LHCN-M2 (cell line): Measurements from ENCODE around the gene MGAT5. TPM values are rescaled to one million over a fixed set of nuclear protein-coding genes. Genes with fewer than 3 reads are reported as not detected.

ENCODE experiments used
- DNase-seq: peaks from one replicate; pipeline ENCODE4 v3.0.0-alpha.2; 2012; ENCODE audit warnings: low read depth
- total RNA-seq: library from RNA; depleted of rRNA; stranded (reverse); fragments of >200 nt; gene quantifications from 2 replicates; pipeline ENCODE4 v1.2.3, GENCODE V29; 2014

MGAT5 gene
- total RNA-seq, 1 experiment from 2014 or later: 33.1 TPM

DNA sequence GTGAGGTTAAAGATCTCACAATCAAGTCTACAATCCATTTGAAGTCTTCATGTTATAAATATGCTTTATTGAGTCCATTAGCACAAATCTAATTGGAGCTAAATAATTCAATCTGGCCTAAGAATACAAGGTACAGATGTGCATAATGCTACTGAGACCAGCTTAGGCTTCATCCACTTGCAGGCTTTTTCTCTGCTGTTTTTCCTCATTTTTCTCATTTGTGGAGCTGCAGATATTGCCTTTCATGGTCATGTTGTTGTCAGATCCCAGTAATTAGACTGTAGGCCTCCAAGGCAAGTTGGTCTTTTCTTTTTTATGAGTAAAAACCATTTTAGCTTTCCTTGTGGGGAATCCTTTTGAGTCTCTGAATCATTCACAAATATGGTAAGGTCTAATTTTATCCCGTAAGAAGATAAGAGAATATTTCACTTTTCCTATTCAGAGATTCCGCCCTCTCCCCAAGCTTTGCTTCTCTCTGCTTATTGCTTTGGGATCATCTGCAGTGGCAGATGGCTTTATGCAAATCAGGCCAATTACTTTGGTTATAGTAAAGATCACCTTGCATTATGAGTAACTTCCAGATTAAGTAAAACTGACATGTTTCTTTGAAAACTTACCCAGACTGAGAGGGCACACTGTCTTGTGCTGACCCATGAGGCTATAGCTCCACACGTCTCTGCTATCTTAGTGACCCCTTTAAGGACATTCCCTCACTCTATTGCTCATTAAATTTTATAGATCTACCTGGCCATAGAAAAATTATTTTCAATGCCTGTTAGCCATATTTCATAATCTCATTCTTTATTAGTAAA, 80.9 kb downstream of the MGAT5 start:
- no peak for DNase-seq

DNA sequence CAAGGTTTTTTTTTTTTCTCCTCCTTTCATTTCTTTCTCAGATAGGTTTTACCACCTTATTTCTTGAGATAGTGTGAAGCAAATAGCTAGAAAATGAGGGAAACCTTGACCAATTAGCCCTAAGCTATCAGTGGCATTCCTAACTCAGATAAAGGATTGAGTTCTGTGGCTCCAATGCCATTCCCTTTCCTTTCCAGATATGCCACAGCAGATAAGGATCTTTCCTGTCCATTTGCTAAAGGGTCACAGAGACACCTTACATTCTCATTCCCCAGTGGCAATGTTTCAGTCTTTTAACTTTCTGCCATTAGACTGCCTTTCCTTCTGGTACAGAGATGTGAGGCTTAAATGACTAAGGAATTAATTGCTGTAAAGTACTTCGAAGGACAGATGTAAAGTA, 81.7 kb downstream of the MGAT5 start:
- no peak for DNase-seq

DNA sequence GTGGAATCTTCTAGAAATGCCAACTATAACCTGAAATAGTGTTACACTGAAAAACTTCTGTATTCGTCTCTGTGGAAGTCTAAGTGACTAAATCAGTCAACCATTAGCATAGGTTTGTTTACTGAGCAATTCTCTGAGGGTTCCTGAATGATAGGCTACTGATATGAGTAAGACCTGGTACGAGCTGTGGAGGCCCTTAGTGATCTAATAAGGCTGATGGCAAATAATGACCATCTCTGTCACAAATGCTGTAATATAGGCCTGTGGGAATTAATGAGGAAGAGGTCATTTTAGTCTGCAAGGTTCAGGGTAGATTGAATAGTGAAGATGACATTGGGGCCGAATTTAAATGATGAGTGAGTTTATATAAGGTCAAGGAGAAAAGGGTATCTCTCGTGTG, 82.5 kb downstream of the MGAT5 start:
- no peak for DNase-seq

DNA sequence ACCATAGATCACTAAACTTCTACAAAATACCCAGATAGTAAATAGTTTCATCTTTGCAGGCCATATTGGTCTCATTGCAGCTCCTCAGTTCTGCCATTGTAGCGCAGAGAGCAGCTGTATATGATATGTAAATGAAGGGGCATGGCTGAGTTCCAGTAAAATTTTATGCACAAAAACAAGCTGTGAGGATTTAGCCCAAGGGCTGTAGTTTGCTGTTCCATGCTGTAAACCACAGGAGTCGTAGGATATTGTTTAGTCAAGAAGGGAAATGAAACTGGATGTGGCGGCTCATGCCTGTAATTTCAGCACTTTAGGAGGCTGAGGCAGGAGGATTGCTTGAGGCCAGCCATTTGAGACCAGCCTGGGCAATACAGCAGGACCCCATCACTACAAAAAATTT, 83.0 kb downstream of the MGAT5 start:
- no peak for DNase-seq

DNA sequence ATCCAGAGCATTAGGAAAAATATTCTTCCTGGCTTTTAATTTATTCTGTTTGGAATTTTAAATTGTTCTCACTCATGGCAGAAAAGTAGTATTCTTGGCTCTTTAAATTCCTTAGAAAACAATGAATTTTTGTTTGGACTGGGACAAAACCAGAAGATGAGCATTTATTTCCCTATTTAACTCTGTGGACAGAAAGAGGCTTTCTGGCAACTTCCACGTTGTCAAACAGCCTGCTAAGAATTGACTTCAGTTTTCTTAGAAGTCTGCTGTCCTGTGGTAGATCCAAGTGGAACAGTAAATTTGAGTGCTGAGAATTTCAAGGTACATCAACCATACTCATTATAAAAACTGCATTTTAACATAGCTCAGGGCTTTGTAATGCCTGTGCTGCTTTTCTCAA, 83.8 kb downstream of the MGAT5 start:
- DNase-seq: no peak

DNA sequence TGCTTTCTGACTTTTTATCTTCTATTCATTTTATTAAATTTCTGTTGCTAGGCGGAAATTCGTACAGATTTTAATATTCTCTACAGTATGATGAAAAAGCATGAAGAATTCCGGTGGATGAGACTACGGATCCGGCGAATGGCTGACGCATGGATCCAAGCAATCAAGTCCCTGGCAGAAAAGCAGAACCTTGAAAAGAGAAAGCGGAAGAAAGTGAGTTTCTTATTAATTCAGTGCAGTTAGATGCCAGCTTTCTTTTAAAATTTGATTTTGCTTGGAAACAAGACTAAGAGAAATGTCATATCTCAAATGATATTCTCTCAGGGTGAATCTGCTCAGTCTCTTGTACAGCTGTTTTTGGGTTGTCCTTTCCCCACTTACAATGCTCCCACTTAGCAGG, 84.3 kb downstream of the MGAT5 start:
- DNase-seq: no peak

DNA sequence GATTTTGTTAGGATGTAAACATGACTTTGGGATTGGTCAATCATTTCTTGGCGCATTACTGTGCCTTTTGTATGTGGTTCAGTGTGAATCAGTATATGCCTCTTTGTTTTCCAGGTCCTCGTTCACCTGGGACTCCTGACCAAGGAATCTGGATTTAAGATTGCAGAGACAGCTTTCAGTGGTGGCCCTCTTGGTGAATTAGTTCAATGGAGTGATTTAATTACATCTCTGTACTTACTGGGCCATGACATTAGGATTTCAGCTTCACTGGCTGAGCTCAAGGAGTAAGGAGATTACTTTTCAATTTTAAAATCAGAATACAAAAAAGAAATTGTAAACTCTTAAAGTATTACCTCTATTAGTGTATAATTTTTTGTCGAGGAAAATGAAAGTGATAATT, 87.6 kb downstream of the MGAT5 start:
- no peak for DNase-seq

DNA sequence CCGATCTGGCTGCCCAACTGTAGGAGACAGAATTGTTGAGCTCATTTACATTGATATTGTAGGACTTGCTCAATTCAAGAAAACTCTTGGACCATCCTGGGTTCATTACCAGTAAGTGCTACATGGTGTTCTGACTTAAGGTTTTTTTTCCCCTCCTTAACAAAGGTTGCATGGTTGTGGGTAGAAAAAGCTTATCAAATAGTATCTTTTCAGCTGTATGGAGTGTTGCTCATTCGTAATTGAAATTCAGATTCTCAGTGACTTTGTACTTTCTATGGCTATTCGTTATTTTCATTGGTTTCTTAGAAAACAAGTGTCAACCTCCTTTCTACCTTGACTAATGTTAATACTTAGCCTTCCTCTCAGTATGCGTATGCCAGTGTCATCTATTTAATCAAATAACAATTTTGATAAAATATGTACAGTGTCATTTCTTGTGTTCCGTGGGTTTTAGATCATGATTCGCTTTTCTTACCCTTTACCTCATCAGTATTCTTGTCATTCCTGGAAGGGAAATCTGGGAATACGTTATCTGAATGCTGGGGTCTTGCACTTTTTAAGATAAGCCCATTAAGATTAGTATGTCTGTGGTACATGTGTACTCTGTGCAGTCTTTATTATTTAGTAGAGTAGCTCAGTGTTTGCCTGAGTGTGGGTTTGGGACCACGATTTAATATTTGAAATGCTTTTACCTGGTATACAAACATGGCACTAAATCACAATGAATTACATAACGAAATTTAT, 91.3 kb downstream of the MGAT5 start:
- DNase-seq: no peak

DNA sequence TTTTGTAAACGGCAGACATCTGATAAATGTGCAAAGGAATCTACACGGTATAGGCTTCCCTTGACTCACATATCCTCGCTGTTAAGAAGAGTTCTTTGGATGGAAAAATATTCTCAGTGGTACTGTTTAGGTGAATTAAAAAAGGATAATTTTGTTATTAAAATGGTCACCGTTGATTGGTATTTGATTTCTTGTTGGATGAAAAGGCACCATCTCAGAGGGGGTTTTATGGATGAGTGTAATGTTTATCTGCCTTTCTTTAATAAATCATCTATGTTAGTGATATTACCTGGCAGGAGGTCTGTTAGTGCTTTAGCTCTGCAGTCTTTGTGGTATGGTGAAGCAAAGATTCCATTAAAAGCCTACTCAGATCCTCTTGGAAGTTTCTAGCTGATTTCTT, 92.3 kb downstream of the MGAT5 start:
- DNase-seq: no peak

DNA sequence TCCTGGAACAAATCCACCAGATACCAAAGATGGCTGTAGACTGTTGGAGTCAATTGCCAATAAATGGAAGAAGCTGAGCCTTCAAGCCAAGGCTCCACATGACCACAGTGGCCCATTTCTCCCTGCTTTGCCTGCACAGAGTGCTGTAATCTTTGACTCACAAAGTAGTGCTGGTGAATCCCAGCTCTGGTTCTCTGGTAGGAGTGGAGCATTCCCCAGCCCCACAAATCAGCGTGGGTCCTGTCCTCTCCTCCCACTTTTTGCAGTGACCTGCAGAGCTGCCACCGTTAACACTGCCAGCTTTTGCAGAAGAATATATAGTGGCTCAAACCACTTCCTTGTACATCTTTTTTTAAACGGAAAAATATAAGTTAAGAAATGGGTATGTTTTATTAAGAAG, 93.9 kb downstream of the MGAT5 start:
- no peak for DNase-seq

DNA sequence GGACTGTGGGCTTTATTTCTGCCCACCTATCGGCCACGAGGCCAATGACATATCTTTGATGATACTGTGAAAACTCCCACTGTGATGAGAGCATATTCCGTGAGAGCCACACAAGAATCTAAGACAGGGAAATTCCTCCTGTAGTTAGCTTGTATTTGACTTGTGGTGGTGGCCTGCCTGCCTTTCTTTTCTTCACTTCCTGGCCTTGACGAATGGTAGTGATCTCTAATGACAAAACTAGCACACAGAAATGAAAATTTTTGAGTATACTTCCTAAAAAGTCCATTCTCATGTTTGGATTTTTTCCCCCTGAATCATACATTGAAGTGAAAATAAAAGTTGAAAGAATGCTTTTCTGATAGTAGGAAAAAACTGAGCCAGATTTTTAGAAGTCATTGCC, 94.4 kb downstream of the MGAT5 start:
- peak; percentile 29 for DNase-seq

DNA sequence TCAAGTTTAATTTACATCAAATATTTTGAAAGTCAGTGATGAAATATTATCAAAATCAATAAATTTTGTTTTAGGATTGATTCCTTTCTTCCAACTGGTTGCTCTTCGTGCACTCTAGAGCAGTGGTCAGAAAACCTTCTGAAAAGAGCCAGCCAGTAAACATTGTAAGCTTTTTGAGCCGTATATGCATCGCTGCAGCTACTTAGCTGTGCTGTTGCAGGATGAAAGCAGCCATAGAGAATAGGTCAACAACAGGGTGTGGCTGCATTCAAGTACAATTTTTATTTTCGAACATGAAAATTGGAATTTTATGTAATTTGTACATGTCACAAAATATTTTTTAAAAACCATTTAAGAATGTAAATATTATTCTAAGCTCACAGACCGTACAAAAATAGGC, 94.9 kb downstream of the MGAT5 start:
- no peak for DNase-seq

DNA sequence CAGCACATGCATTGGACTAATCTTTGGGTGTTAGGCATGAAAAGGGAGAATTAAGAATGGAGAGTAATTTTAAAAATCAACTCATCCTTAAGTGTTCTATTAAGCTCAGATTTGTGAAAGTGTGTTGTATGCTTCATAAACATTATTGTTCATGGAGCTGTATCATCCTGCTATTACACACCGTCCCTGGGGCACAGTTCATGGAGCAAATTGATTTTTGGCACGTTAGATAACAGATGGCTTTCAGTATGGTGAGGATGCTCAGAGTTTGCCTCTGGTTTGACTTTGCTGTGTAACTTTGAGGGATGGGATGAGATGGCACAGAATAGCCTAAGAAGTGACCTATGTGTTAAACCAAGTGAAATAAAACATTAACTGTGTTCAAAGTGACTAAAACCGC, 97.1 kb downstream of the MGAT5 start:
- no peak for DNase-seq

DNA sequence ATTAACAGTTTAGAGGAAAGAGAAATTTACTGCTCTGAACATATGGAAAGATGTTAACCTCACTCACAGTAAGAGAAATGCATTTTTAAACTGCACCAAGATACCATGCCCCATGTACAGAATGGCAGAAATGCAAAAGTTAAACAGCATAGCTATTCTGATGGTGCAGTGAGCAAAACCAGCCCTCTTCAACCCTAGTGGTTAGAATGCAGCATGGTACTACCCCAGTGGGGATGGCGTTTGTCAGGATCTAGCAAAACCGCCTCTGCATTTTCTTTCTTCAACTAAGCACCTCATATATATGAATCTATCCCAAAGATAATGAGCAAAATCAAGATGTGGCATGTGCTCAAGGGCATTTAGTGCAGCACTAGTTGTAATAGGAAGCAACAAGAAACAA, 98.0 kb downstream of the MGAT5 start:
- DNase-seq: no peak

DNA sequence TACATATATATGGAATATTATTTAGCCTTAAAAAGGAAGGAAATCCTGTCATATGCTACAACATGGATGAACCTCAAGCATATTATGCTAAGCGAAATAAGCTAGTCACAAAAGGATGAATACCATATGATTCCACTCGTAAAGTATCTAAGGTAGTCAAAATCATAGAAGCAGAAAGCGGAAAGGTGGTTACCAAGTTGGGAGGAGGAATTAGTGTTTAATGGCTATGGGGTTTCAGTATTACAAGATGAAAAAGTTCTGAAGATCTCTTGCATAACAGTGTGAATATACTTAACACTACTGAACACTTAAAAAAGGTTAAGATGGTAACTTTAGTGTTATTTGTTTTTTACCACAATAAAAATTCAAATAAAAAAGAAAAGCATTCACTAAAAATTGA, 99.0 kb downstream of the MGAT5 start:
- no peak for DNase-seq

DNA sequence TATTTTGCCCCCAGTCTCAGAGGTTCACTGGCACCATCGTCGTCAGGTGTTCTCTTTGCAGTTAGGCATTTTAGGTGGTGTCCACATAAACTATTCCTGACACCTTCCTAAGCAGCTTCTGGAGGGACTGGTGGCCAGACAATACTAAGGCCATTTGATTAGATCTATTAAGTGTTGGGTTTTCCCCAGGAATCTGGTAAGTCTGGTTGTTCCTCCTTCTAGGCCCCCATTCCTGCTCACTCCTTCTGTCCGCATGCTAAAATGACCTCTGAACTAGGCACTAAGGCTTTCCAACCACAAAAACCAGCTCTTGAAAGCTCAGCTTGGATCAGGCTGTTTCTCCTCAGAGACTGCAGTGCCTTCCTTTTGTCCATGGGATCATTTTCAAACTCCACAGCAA, 100.7 kb downstream of the MGAT5 start:
- DNase-seq: no peak

DNA sequence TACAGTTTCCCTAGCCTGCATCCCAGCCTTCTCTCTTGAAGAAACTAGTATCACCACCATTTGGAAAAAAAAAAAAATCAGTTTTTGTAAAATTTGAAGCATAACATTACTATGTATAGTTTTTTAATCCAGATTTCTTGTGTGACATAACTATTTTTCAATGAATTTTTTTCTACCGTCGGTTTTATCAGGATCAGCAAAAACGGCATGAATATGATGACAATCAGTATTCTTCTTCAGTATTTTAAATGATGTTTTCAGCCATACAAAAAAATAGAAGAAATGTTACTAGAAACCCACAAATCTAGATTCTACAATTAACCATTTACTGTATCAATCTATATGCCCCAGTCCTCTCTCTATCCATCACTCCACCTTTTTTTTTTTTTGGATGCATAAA, 103.9 kb downstream of the MGAT5 start:
- DNase-seq: no peak

DNA sequence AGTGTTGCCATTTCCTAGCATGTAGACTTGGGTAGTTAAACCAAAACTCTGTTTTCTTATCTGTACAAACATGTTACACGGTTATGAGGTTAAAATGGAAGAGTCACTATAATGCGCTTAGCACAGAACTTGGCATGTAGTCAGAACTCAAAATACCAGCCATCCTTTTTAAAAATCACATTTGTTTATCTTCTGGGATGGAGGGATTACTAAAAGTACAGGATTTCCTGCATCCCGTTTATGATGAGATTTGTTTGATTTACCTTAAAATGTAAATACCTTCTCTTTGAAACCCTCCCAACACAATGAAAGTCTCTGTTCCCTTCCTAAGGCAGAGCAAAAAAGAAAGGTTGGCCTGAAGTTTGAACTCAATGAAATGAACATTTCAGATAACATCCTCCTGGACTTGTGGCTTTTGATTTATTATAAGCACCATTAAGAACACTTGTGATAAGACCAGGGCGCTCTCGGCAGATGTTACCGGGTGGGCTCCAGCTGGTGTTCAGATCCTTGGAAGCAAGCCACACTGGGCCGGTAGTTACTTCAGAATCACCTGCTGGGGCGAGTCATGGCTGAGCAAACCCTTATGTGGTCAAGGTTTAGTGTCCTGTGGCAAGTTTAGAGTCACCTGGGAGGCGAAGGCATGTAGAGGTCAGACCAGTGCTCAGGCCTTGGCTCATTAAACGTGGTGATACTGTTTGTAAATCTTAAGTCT, 105.7 kb downstream of the MGAT5 start:
- DNase-seq: no peak

DNA sequence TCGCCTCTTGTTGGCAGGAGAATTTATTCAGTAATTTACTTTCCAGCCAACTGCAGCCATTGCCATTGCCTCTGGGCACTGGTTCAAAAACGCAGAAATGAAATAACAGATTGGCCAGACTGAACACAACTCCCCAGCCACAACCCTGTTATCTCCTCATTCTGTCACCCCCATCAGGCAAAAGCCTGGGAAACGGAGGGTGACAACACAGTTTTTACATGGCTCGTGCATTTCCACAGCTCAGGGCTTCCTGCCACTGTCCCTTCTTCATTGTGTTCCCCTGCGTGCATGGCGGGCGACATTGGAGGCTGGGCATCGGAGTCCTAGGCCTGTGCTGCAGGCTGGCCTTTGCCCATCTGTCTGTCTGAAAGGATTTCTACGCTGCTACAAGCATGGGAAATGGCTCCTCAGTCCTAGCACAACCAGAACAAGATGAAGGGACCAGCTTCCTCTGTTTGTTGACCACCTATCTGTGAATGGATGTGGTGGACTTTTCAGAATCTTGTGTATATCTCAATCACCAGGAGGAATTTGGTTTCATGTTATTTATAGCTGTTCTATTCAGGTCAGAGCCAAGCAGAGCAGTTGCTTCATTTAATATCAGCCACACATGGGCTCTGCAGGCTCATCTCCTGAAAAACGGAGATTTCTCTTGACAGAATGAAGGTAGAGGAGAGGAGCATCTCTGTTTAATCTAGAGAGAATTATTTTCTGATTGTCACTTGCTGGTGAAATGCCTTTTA, 107.0 kb downstream of the MGAT5 start:
- no peak for DNase-seq

DNA sequence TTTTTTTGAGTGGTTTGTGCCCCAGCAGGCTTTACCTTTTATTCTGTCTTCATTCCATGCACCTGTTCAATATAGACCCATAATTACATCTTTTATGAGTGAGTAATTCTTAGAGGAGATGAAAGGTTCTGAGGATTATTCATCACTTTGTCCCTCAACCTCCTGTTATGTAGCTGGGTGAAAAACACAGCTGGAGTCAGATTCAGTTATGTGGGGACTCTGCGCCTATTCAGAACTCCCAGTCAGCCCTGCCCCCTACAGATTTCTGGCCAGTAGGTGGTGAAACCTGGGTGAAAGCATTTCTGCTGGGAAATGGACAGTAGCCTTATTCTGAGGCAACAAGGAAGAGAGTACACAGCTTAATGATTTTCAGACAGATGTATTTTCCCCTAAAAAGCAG, 107.8 kb downstream of the MGAT5 start:
- DNase-seq: peak; percentile 60

DNA sequence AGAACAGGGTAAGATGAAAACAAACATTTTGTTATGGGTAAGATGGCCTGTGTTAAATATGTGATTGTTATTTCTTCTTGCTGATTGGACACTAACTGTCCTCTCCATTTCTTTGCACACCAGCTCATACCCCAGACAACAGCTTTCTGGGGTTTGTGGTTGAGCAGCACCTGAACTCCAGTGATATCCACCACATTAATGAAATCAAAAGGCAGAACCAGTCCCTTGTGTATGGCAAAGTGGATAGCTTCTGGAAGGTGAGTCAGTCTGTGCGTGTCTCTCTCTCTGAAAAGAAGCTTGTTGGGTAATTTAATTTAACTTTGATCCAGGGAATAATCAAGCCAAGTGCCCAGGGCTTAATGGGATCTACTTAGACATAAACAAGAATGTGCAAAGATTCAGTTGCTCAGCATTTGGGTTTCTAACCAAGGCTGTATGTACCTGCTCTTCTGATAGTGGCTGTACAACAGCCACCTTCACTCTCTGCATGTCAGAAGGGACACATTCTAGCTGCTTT, 108.3 kb downstream of the MGAT5 start:
- DNase-seq: no peak

DNA sequence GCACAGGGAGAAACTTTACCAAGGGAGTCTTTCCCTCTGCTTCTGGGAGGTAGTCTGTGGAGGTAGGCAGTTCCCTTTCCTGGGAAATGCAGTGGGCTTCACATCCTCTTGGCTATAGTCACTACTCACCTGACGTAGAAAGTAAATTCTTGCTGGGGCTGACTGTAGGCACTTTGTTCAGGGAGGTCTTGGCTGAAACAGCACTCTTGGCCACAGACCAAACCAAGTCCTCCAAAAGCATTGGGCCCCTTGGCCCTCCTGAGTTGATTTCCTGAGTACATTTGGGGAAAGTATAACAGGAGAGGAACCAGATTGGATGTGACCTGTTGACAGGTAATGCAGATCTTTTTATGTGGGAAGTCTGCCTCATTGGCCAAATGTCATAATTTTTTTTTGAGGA, 108.9 kb downstream of the MGAT5 start:
- no peak for DNase-seq
